Measurements from ENCODE around the gene BTNL3.

DNA sequence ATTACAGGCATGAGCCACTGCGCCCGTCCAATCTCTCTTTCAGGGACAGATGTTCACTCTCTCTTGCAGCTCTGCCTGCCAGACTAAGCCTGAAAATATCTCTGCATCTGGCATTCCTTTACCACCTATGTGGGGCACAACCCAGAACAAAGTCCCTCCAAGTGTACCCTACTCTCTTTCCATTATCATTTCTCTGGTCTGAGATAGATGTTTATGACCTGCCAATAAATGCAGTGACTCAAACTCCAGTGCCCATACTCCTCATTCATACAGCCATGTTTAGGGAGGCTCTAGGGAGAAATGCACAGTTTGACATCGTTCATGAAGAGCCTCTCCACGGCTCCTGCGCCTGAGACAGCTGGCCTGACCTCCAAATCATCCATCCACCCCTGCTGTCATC lies at the start of gene BTNL3:
- TF ChIP-seq, protein P1, sequence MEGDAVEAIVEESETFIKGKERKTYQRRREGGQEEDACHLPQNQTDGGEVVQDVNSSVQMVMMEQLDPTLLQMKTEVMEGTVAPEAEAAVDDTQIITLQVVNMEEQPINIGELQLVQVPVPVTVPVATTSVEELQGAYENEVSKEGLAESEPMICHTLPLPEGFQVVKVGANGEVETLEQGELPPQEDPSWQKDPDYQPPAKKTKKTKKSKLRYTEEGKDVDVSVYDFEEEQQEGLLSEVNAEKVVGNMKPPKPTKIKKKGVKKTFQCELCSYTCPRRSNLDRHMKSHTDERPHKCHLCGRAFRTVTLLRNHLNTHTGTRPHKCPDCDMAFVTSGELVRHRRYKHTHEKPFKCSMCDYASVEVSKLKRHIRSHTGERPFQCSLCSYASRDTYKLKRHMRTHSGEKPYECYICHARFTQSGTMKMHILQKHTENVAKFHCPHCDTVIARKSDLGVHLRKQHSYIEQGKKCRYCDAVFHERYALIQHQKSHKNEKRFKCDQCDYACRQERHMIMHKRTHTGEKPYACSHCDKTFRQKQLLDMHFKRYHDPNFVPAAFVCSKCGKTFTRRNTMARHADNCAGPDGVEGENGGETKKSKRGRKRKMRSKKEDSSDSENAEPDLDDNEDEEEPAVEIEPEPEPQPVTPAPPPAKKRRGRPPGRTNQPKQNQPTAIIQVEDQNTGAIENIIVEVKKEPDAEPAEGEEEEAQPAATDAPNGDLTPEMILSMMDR (IDR thresholded peaks at IDR 0.05; ENCODE audit: poor library complexity), result no peak
- TF ChIP-seq EZH2 (IDR thresholded peaks at IDR 0.05; ENCODE audit: borderline replicate concordance), result no peak
